Stimulated activated CD8-positive, alpha-beta memory T cell treated with anti-CD3 and anti-CD28 coated beads, Interleukin-15, amount 100 ng/mL, for 4 hours (primary cell): ENCODE measurements around the gene ZBTB48.
"Not testable (repeated sequence)": the region's sequence is repeated elsewhere in the genome, so short reads cannot be mapped to it uniquely, and the experiment has no call there.

Source experiments
- DNase-seq, 2 donors: peaks; one replicate each; pipeline ENCODE4 v3.0.0-alpha.2; 2020; ENCODE audit warnings: low read depth in 2 of 2

ZBTB48 gene

GRCh38 chr1:6632588-6633514, 53.1 kb downstream of the ZBTB48 start:
- DNase-seq, result no peak

- peak in 1 of 2 donors; percentile 3 for DNase-seq
Observed at GRCh38 chr1:6634371-6635052, 54.7 kb downstream of the ZBTB48 start.

GRCh38 chr1:6635161-6635909, 55.5 kb downstream of the ZBTB48 start:
- DNase-seq, result no peak

- DNase-seq, result no peak
Observed at GRCh38 chr1:6635910-6636760, 56.3 kb downstream of the ZBTB48 start.

- DNase-seq, result not testable (repeated sequence)
Observed at GRCh38 chr1:6636778-6637177, 57.0 kb downstream of the ZBTB48 start.

- no peak for DNase-seq
Observed at GRCh38 chr1:6637770-6638169, 58.0 kb downstream of the ZBTB48 start.

- no peak for DNase-seq
Observed at GRCh38 chr1:6638226-6638625, 58.4 kb downstream of the ZBTB48 start.
